Astrocyte (in vitro differentiated cells and primary cell): Measurements from ENCODE around the gene C2CD2.

ENCODE experiments used
- CTCF ChIP-seq: IDR thresholded peaks from 2 replicates; pipeline ENCODE4 v1.5.1; 2011; ENCODE audit warnings: low read depth, mild to moderate bottlenecking, inconsistent platforms, low read length, moderate library complexity; ENCODE audit not compliant: insufficient read depth
- EZH2 ChIP-seq: IDR thresholded peaks from 2 replicates; pipeline ENCODE4 v1.6.1; 2012; ENCODE audit warnings: mild to moderate bottlenecking, low read length, inconsistent platforms; ENCODE audit not compliant: insufficient read depth

- TF ChIP-seq CTCF (no peak), EZH2 (no peak)
Observed at GRCh38 chr21:41953831-41954653, at the start of gene C2CD2.
